T-helper 22 cell (primary cell): ENCODE data around the gene ANKMY2.

Experiments
- DNase-seq: peaks from one replicate; pipeline ENCODE4 v3.0.0-alpha.2; 2020; ENCODE audit warnings: low read depth

The ANKMY2 gene

GRCh38 chr7:16579216-16579615, 66.3 kb downstream of the ANKMY2 start:
- DNase-seq, result no peak

GRCh38 chr7:16571941-16572340, 73.6 kb downstream of the ANKMY2 start:
- no peak for DNase-seq

GRCh38 chr7:16564909-16565426, 80.6 kb downstream of the ANKMY2 start:
- DNase-seq, result no peak

DNA sequence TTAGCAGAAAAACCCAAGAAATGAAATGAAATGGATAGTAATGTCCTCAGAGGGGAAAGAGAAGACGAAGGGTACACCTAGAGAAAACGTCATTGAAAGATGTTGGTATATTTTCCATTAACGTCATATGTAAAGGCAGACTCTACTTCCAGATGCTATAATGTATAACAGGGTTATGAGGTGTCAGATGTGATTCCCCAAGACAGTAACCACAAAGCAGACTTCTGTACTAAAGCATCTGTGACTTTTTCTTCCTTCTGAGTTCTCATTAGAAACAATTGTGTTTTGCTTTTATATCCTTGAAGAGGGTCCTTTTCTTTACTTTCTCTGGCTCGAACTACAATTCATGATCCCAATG, 81.6 kb downstream of the ANKMY2 start:
- no peak for DNase-seq

GRCh38 chr7:16563281-16564022, 82.1 kb downstream of the ANKMY2 start:
- no peak for DNase-seq

DNA sequence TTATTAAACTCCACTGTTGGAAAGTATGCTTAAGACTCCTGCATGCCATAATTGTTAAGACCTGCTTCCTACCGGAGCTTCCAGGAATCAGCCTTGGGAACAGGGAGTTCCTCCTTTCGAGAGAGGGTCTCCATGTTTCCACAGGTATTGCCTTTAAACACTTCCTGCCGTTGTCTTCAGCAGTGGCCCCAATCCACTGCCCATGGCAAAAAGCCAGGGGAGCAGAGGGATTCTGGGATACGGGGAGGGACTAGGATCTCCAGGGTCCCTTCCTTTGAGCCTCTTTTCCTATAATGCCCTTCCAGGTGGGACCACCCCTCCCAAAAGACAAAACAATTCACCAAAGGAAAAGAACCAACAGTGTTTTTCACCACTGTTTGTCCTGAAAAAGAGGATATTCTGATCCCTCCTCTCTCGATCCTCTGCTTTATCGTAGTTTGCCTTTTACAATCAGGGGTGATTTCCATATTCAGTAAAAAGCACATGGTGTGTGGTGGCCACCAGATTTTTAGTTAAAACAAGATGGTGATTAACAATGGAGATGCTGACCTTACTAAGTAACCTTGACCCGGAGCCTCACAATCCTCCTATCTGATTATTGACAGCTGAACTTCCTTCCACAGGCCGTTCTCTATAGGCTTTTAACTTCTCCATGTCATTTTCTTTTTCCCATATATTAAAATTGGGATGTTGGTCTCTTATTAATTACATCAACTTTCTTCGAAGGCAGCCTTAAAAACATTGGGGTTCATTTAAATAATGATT, 82.9 kb downstream of the ANKMY2 start:
- DNase-seq, result no peak

- no peak for DNase-seq
Measured at GRCh38 chr7:16561943-16562342, 83.6 kb downstream of the ANKMY2 start.

DNA sequence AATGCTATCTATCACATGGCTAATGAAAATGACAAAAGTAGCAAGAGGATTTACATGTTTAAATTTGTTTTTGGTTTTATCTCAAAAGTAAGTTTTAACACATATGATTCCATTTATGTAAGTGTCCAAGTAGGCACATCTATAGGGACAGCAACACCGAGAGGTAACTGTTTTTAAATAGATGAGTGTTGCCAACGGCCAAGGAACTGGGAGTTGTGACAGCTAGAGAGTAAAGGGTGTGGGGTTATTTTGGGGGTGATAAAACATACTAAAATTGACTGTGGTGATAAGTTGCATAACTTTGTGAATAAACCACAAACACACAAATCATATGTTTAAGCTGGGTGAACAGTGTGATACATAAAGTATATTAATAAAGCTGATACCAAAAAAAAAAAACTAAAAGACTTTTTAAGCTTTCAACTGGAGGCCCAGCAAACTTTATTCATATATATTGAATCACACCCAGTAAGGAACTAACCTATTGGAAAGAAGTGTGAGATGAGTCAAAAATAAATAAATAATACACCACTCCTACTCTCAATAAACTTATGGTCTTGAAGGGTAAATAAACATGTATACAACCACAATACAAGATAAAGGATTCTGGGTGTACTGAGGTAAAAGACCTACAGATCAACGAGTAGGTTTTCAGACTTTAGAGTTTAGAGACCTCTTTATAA, 85.9 kb downstream of the ANKMY2 start:
- no peak for DNase-seq

DNA sequence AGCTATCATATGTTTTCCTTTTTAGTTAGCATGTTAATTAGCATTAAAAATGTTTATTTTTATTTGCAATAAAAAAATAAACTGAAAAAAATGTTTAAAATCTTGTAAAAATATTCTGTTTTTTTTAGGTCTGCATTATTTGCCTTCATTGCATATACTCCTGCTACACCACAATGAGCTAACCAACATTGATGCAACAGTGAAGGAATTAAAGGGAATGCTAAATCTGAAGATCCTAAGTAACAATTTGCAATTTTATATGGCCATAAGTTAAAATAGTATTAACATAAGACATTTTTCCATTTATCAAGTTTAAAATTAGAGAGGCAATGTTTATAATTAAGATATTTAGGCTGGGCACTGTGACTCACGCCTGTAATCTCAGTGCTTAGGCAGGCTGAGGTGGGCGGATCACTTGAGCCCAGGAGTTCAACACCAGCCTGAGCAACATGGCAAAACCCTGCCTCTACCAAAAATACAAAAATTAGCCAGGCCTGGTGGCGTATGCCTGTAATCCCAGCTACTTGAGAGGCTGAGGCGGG, 86.7 kb downstream of the ANKMY2 start:
- DNase-seq, result no peak

DNA sequence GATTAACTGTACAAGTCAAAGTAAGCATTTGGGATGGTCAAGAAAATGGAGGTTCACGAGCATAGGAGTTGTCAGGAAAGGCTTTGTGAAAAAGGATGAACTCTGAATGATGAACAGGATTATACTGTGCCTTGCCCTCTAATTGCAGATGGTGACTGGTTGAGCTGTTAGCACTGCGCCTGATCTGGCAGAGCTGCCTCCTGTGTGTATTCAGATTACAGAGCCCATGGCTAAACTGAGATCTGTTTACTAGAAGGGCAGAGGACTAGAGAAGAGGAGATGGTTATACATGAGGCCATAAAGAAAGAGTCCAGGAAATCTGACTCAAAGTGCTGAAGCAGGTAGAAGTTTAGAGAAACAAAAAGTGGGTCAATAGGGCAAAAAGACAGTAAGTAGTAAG, 89.2 kb downstream of the ANKMY2 start:
- no peak for DNase-seq

DNA sequence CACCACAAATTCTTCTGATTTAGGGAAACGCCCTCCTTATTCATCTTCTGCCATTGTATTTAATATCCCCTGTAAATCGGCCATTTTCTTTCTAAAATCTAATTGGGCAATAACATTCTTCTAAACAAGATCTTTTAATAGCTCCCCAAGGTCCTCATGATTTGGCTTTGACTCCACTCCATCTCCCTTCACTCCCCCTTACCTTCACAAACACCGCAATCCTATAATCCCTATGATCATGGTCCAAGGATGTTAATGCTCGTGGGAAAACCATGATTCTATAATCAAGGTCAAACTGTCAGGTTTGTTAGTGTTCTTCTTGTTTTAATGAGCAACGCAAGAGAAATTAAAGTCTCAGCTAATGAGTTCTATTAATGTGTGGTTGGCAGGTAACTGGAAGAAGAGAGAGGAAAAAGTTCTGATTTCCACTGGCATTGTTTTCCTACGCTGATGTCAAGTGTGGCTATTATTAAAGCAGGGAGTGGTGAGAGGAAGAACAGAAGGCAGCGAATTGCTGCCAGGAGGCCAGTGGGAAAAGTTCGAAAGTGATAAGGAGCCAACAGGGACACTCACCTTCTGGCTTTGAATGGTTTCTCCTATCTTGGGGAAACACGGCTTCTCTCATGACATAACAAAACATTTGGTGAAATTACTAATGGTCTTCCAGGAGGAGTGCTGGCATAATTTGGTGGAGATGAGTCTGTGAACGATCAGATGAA, 90.9 kb downstream of the ANKMY2 start:
- DNase-seq, result no peak

- no peak for DNase-seq
Measured at GRCh38 chr7:16550671-16551070, 94.9 kb downstream of the ANKMY2 start.
